Activated T-cell treated with anti-CD3 and anti-CD28 coated beads for 1 hour (primary cell): Measurements from ENCODE around the gene SEMA4D.

Source experiments
- DNase-seq: peaks from one replicate; pipeline ENCODE4 v3.0.0-alpha.2; 2020; ENCODE audit warnings: low read depth

Gene SEMA4D

DNA sequence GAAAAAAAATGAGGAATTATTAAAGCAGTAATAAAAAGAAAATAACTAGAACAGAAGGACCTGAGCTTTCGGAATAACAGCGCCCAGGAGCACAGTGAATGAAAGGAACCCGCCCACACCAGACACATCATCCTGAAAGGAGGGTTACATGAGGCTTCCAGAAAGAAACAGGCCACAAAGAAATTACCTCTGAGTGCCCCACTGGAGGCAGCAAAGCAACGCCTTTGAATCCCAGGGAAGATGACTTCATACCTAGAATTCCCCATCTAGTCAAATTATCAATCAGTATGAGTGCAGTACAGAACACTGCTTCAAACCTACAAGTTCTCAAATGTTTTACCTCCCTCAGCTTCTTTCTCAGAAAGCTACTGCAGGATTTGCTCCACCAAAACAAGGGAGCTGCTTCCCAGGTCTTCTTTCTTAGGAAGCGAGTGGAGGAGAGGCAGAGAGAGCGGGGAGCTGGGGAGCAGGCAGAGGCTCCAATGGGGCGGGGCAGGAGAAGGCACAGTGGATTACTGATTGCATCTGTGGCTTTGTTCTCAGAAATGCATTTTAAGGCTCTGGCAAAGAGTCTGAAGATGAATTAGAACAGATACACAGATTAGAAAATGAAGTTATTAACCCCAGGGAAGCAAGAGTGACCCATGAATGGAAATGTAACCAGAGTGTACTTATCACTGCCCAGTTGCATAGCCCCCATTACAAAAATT is 87.1 kb downstream of the SEMA4D start:
- DNase-seq, result no peak

GRCh38 chr9:89410022-89410421 is 87.9 kb downstream of the SEMA4D start:
- DNase-seq, result no peak

GRCh38 chr9:89409466-89409865 is 88.4 kb downstream of the SEMA4D start:
- no peak for DNase-seq

GRCh38 chr9:89408628-89409101 is 89.2 kb downstream of the SEMA4D start:
- peak; percentile 63 for DNase-seq

DNA sequence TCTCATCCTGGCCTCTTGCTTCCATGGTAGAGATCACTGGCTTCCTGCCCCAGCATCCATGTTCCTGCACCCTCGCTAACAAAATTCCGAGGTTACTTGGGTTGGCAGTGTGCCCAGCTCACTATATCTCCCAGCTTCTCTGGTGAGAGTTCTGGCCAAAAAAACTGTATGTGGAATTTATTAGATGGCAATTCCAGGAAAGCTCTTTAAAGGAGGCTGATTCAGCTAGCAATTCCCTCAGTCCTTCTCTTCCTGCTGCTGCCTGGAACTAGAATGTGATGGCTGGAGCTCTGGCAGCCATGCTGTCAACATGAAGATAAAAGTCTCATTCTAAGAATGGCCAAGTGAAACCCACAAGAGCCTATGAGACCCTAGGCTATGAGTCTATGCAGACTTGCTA is 90.8 kb downstream of the SEMA4D start:
- no peak for DNase-seq

- no peak for DNase-seq
Observed at GRCh38 chr9:89405826-89406225, 92.1 kb downstream of the SEMA4D start.

- no peak for DNase-seq
Observed at GRCh38 chr9:89404074-89404473, 93.8 kb downstream of the SEMA4D start.

GRCh38 chr9:89402695-89403427 is 95.1 kb downstream of the SEMA4D start:
- no peak for DNase-seq

DNA sequence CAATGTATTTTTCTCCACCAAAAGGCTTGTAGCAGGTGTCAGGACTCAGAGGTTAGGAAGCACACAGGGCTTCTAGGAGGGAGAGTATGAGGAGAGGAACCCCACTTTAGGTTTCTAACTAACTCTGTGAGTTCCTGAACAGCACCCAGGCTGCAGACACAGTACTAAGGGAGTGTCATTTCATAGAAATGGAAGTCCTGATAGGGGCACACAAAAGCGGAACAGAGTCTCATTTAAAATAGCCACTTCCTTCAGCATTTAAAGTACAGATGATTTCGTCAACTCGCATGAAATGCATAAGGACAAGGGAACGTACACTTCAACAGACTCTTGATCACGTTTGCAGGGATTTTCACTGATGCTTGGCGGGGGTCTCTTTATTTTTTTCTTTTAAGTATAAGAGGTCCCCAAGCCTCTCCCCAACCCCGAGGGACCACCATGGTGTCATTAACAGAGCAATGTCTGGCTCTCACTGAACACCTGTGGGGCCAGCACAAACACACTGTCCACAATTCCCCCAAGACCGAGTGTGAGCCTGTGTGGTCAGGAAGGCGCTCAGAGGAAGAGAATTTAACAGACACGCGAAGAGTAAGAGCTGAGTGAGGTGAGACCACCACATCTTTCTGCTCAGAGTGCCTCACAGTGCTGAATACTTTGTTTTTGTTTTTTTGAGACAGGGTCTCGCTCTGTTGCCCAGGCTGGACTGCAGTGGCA is 97.4 kb downstream of the SEMA4D start:
- no peak for DNase-seq

- no peak for DNase-seq
Observed at GRCh38 chr9:89398621-89399020, 99.3 kb downstream of the SEMA4D start.

DNA sequence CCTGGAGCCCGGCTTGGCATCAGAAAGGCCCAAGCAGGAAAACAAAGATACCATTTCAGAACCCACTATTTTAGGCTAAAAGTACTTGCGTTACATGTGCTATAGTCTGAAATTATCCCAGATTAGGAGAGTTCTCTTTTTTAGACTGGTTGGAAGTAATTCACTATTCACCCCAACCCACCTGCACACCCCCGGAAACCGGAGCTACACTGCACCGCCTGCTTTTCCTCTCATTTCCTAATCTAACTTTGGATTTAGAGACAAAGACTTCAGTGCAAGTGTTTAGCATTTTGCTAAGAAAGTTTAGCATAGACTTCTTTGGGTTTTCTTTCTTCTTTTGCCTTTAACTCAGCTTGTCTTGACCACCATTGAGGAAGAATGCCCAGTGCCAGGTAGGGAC is 100.4 kb downstream of the SEMA4D start:
- DNase-seq, result no peak

- DNase-seq, result no peak
Observed at GRCh38 chr9:89395931-89396710, 101.8 kb downstream of the SEMA4D start.

DNA sequence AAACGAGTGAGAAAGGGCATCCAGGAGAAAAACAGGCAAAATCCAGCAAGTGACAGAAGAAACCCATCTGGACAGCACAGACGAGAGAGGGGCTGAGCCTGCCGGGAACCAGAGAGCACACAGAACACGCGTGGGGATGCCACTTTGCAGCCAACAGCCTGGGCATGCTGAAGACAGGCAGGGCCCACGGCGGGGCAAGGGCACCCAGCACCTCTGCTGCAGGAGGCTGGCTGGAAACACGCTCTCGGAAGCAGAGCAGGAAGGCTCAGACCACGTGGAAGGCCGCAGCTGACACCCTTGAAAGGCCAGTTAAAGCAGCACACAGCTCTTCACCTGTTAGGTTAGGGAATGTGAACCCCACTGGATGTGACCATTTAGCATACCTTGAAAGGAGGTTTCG is 103.5 kb downstream of the SEMA4D start:
- DNase-seq, result no peak

DNA sequence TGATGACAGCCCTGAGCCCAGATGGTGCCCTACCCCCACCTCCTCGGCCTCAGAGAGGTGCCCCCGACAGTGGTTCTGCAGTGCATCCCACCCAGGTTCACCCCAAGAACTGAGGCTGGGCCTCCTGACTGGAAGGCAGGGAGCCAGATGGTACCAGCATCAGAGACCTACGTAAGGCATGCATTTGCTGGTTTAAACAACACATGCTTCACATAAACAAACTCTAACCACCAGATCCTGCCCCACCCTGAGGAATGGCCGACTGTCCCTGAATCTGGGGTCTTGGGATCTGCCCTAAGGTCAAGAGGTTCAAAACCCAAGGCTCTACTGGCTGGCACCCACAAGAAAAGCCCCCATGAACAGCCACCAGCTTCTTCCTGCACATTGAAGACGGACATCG is 106.3 kb downstream of the SEMA4D start:
- no peak for DNase-seq

GRCh38 chr9:89390578-89391116 is 107.3 kb downstream of the SEMA4D start:
- DNase-seq, result no peak

DNA sequence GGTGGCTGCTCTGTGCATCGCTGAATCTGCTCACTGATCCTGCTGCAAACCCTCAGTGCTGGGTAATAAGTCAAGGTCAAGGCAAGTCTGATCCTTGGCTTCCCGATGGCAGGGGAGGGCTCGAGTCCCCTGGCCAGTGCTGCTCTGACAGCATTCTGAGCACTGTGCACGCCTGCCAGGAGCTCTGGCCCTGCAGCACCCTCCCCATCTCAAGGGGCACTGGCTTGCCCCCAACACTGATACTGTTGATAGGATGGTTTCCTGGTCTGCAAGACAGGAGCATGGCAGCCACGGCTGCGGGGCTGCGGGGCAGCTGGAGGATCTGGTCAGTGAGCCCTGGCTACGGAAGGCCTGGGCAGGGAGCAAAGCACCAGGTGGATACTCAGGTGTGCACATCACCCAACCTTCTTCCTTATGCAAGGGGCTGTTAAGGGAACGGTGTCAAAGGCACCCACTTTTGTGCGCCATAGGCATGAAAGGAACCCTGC is 107.8 kb downstream of the SEMA4D start:
- DNase-seq, result no peak

DNA sequence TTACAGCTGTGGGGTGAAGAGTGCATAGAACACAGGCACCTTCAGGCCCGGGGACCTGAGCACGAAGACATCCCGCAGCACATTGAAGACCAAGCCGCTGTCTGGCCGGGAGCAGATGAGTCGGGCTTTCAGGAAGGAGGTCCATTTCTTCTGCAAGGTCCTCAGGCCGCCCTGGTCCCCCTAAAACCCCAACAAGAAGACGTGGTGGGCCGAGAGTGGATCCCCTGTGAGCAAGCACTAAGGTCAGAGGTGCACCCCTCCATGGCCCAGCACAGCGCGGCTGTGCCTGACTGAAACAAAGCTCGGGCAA is 109.1 kb downstream of the SEMA4D start:
- DNase-seq, result no peak

DNA sequence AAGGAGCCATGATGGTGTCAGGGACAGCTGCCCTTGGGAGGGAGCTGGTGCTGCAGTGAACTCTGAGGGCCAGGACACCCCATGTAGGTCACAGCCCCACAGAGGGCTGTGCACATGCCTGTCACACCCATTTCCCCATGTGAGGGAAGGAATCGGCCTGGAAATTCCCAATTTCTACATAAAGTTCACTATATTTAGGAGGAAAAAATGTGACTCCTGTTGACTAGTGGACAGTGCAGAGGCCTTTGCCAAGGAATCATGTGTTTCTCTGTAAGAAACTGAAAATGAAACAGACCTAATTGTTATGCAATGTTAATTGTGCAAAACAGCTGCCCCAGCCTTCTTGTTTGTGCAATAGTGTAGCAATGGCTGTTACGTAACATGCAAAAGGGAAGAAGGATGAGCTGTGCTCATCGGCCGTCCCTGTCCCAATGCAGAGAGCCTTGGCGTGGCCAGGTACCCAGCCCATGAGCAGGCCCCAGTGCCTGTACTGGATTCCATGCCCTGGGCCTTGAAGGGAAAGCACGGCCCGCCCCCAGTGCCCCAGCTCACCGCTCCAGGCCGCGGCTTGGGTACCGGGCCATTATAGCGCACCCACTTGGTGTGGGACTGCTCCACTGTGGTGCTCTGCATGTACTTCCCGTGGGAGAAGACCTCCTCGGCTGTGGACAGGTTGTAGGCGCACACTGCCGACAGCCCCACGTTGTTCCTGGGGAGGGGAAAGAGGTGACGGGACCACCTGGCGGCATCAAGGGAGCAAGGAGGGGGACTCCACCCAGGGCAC is 109.6 kb downstream of the SEMA4D start:
- DNase-seq, result no peak

GRCh38 chr9:89387197-89387849 is 110.6 kb downstream of the SEMA4D start:
- no peak for DNase-seq

DNA sequence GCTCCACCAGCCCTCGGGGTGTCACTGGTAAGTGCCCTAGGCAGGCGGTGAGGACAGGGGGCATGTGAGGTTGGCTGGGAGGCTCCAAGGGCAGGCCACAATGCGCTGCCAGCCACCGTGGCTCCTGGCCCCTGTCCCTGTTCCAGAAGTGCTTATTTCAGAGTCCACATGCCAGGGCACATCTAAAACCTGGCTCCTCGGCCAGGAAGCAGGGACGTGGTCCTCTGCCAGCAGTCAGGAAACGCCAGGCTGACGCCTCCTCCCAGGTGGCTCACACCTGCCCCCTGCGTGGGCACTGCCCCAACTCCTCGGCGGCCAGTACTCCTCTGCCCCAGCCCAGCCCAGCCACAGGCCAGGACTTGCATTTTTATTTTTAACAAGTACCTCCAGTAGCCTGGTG is 111.1 kb downstream of the SEMA4D start:
- DNase-seq, result no peak

GRCh38 chr9:89386206-89386605 is 111.7 kb downstream of the SEMA4D start:
- no peak for DNase-seq
